HepG2 (cell line): ENCODE data around the gene MEGF6. TPM values are rescaled to one million over a fixed set of nuclear protein-coding genes. Genes with fewer than 3 reads are reported as not detected.

Experiments used
- CBX1 ChIP-seq: IDR thresholded peaks from one replicate; pipeline ENCODE4 v1.6.1; 2016; ENCODE audit warnings: antibody characterized with exemption, low read depth
- DRAP1 ChIP-seq: IDR thresholded peaks from 2 replicates; pipeline ENCODE4 v1.6.1; 2016; ENCODE audit warnings: missing genetic modification reagents, missing compliant biosample characterization
- GATAD1 ChIP-seq: IDR thresholded peaks from 2 replicates; pipeline ENCODE4 v1.6.1; 2016; ENCODE audit warnings: missing genetic modification reagents, missing compliant biosample characterization
- KIAA2018 ChIP-seq: sonication (generic); formaldehyde crosslinking; IDR thresholded peaks from 2 replicates; pipeline ENCODE4 v1.5.0; 2020; ENCODE audit warnings: mild to moderate bottlenecking, missing genetic modification reagents, borderline replicate concordance
- SMARCC2 ChIP-seq: fragments of 450-650 bp; IDR thresholded peaks from 2 replicates; pipeline ENCODE4 v1.6.1; 2017; ENCODE audit warnings: antibody characterized with exemption, mild to moderate bottlenecking
- TFDP2 ChIP-seq: sonication (generic); formaldehyde crosslinking; IDR thresholded peaks from 2 replicates; pipeline ENCODE4 v1.4.0; 2020; ENCODE audit warnings: missing genetic modification reagents
- U2AF1 ChIP-seq: fragments of 200-400 bp; formaldehyde crosslinking; optimal IDR thresholded peaks from 2 replicates; pipeline ENCODE3; 2017; ENCODE audit warnings: mild to moderate bottlenecking, low read depth, low read length
- ZBTB3 ChIP-seq: sonication (generic); formaldehyde crosslinking; IDR thresholded peaks from 2 replicates; pipeline ENCODE4 v1.4.0; 2020; ENCODE audit warnings: low read depth, mild to moderate bottlenecking, moderate library complexity, missing genetic modification reagents, borderline replicate concordance
- ZNF142 ChIP-seq: sonication (generic); formaldehyde crosslinking; IDR thresholded peaks from 2 replicates; pipeline ENCODE4 v1.4.0; 2020; ENCODE audit warnings: missing genetic modification reagents
- ZSCAN22 ChIP-seq: sonication (generic); formaldehyde crosslinking; IDR thresholded peaks from 2 replicates; pipeline ENCODE4 v1.4.0; 2020; ENCODE audit warnings: mild to moderate bottlenecking, missing genetic modification reagents
- polyA plus RNA-seq, 8 experiments: library from polyadenylated mRNA; depleted of rRNA in 3 of 8; stranded (reverse) in 7 of 8; unstranded in 1 of 8; fragments of >200 nt; fragmentation: Illumina TruSeq in 4 of 8; extraction: Trizol in 4 of 8; gene quantifications; 2 replicates each; pipeline versions ENCODE4 v1.2.1 to v1.2.3, GENCODE V29; 2011 to 2016; ENCODE audit warnings: low read depth in 4 of 8, missing spikeins in 1 of 8, mixed read lengths in 1 of 8; ENCODE audit not compliant: insufficient read depth in 1 of 8
- total RNA-seq, 5 experiments: library from RNA; depleted of rRNA; stranded (reverse); fragments of >200 nt; fragmentation: Illumina TruSeq; extraction: Trizol; gene quantifications; 2 replicates each; pipeline ENCODE4 v1.2.3, GENCODE V29; 2016; ENCODE audit warnings: low read depth in 1 of 5

Gene MEGF6
- total and polyA plus RNA-seq, 2 of the 13 experiments (the other 11 are each of a cell fraction or from before 2014, with no cell fraction given) = 1.9 TPM

GRCh38 chr1:3649342-3650247 lies 38.3 kb upstream of the MEGF6 start, which contains the start of gene WRAP73 (continued):
- TF ChIP-seq KIAA2018 (CRISPR knock-in tag) (no peak), SMARCC2 (no peak), ZBTB3 (CRISPR knock-in tag) (no peak), ZNF142 (CRISPR knock-in tag) (no peak), TFDP2 (CRISPR knock-in tag) (peak; percentile 66), GATAD1 (CRISPR knock-in tag) (peak; percentile 79), ZSCAN22 (no peak), CBX1 (no peak), DRAP1 (CRISPR knock-in tag) (no peak), U2AF1 (no peak)
